ENCODE data around the gene SSBP3.
"Not testable (repeated sequence)": the region's sequence is repeated elsewhere in the genome, so short reads cannot be mapped to it uniquely, and the experiment has no call there.

SSBP3 gene

GRCh38 chr1:54391450-54392209, 14.6 kb downstream of the SSBP3 start:
- no peak for DNase-seq

- DNase-seq = no peak
Measured at GRCh38 chr1:54390655-54391054, 15.5 kb downstream of the SSBP3 start.

- not testable (repeated sequence) for DNase-seq
Measured at GRCh38 chr1:54389608-54390007, 16.6 kb downstream of the SSBP3 start.

DNA sequence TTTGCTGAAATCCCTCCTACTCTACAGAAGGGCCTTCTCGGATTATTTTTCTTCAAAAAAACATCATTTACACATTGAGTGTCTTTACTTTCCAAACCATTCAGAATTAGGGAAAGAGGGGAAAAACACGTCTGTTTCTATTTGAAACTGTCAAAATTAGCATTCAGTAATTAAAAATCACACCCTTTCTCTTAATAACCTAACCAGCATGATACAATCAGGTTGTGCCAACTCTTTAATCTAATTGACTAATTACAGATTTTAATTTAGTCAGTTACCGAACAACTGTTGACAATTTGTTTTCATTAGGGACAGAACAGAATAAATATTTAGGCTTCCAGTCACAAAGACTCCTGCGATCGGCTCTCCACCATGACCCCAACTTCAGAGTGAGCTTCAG, 18.8 kb downstream of the SSBP3 start:
- DNase-seq = no peak

GRCh38 chr1:54385727-54386022, 20.5 kb downstream of the SSBP3 start:
- no peak for DNase-seq

GRCh38 chr1:54384918-54385726, 21.1 kb downstream of the SSBP3 start:
- DNase-seq = no peak

- DNase-seq = no peak
Measured at GRCh38 chr1:54384471-54384870, 21.7 kb downstream of the SSBP3 start.

DNA sequence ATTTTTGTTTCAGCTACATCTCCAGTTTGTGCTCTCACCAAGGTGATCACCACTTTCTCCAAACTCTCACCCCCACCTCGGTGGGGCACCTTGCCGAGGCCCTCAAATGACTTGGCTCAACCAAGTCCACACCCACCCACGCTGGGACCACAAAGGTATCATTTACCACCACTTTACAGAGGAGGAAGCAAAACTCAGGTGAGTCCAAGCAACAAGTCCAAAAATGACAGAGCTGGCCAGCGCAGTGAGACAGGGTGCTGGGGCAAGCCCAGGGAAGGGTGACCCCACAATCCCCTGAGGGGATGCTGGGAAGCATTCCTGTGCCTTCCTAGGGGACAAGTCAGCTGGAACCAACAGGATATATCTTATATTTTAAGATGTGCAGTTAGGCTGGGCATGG, 24.7 kb downstream of the SSBP3 start:
- DNase-seq = no peak

DNA sequence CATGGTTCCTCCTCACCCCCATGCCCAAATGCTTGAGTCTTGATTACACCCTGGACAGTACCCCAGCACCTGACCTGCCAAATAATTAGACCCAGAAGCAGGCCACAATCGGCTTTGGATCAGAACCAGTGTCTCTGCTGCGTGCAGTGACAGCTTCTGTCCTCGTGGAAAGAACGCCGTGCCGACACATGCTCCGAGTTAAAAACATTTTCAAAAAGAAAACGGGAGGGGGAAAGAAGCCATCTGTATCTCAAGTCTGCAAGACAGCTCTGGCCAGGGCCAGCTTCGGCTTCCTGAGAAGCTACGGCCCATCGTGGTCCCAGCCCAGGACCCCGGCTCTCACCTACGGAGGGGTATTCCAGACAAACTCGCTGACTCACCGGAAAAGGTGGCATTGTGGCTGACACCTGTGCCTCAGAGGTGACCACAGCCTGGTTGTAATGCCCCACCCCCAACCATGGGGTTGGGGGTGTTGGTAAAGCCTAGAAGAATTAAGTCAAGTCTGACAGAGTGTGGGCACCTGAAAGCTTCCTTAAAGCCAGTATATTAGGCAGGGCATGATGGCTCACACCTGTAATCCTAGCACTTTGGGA, 25.8 kb downstream of the SSBP3 start:
- no peak for DNase-seq

DNA sequence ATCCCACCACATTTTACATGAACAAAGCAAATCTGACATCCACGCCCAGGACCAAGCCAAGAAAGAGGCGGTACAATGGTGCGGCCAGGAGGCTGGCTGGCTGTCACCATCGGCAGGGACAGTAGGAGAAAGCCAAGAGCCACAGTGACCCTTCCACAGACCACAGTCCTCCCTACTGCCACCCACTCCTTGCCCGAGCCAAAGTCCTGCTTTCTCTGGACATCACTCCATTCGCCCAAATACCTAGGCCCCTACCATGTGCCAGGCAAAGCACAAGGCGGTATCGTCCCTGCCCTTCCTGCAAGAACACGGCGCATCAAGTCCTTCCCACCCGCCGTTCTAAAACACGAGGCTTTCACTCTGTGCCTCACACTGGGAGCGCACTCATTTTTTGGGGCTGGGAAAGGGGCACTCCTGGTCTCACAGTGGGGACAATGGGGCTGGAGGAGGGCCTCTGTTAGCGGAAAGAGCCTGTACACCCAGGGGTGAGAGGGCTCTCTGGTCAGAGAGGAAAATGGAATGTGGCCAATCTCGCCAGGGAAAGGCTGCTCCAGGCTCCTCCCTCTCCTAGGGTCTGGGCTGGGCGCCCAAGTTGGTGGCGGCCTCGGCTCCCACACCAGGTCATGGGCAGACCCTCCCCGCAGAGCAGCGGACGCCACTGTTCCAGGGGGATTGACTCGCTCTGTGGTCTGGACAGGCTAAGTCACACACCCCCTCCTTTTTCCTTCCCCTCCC, 26.5 kb downstream of the SSBP3 start:
- no peak for DNase-seq

DNA sequence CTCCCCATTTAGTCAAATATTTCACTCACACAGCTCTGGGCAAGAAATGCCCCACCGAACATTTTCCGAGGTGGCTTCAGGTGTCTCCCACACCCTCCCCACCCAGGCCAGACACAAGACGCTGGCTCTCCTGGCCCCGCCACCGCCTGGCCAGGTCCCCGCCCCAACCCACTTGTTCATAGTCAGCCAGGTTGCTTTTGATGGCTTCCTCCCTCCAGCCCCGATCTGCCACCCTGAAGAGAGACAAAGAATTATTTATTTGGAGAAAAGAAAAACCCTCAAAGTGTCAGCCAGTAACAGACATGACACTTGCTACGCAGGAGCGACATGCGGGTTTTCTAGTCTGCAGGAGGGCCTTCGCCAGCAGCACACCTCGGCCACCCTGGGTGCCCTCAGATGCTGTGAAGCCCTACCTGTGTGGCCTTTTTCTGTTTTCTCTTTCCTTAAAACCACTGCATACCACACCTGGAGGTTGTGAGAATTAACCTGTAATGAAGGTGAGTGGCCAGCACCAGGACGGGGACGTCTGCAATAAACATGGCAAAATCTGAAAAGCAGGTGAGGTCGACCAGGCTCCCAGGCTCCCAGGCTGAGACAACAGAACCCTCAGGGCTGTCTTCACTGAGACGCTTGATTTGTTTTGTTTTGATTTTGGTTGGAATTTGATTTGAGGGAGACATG, 27.2 kb downstream of the SSBP3 start:
- DNase-seq = no peak

DNA sequence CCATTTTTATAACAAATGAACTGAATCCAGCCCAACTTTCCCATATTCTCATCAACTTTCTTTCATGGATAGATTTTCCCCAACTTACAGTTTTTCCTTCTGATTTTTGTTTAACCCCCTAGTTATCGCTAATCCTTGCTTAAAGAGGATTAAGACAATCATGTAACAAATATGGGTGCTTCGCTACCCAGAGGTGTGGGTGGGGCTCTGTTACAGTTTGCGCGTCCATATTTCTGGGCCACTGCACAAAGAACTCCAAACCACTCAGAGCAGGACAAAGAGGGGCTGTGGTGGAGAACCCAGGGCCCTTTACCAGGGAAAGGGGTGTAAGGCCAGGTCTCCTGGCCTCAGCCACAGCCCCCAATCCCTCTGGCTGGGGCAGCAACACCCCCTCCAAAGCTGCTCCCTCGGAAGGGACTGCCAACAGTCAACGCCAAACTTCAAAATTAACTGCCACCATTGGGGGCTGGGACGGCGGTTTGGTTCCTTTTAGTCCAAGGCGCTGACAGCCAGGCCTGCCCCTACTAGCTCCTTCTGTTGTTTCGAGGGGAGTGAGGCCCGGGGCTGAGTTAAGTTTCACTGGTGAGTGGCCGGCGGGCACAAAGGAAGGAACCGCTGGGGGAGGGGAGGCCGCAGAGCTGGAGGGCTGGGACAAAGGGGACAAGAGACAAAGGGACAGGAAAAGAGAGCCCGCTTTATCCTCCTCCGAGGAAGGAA, 27.9 kb downstream of the SSBP3 start:
- no peak for DNase-seq

- peak; percentile 36 for DNase-seq
Measured at GRCh38 chr1:54377040-54377691, 29.0 kb downstream of the SSBP3 start.

DNA sequence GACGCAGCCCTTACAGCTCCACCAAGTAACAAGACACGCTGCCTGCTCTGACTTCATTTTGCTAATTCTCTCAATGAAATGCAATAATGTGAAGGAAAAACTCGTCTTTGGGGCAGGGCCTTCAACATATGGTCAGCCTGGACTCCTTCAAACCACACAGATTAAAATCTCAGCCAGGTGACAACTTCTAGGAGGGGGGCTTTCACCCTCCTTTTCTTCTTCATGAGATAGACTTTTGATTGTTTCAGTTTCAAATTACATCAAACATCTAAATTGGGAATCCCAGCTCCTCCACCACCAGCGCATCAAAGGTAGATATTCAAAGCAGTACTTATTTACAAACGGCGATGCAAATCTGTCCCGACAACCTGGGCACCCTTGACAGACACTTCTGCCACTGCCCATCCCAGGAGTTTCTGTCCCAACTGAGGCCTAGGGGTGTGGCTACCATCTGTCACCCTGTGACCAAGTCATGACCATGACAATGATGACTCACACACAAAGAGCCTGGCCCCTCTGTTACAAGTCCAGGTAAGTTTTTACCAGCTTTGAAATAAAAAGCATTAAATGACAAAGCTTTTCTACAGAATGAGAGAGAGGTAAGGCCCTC, 29.7 kb downstream of the SSBP3 start:
- no peak for DNase-seq

DNA sequence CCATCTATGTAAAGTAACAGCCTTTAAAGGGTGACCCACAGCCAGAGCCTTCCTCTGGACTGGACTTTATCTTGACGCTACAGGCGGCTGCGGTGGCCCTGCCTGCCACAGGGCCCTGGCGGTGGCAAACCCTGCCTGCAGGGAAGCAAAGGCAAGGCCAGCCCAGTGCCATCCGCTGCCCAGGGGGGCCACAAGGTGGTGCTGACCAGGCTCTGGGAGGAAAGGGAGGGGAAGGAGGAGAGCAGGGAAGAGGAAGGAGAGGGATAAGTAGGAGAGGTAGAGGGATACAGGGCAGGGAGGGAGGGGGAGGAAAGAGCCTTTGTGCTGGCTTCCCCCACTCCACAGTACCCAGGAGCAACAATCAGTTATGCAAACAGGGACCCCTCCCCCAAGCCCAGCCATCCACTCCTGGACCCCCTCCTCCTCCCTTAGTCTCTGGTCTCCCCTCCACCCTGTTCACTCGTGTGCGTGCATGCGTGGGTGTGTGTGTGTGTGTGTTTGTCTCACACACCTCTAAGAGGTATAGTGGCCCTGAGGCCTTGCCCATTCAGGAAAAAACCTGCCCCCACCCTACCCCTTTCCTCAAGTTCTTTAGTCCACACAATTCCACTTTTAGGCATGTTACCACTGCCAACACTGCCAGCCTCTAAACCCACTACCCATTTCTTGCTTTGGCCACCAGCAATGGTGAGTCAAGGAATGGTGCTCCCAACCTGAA, 30.3 kb downstream of the SSBP3 start:
- DNase-seq = no peak

DNA sequence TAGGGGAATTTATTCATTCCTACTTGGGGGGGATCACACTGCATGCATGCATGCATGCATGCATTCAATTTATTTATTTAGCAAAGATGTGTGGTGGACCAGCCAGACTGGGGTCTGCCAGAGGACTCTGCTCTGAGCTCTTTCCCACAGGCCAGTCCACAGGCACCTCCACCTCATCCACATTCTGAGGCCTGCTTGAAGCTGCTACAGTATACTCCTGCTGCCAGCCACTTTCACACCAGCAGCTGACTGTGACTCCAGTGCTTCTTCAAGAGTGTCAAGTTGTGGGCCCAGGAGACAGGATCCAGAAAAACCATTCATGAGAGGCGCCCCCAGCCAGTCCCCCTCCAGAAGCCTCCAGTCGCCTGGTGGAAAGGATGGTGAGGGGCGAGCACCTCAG, 30.9 kb downstream of the SSBP3 start:
- DNase-seq = no peak

DNA sequence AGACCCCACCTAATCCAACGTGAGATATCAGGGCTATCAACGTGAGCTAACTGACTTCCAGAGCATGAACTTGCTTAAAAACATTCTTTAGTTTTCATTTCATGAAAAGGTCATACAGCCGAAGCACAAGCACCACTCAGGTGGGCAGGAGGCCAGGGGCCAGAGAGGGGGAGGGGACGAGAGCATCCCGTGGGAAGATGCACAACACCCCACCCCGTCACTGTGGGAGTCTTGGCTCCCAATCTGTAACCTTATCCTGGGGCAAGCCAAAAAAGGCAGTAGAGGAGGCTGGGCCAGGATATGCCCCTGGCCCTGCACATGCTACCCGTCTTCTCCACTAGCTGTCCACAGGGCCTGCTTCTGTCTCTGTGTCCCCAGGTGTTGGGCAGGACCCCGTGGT, 31.4 kb downstream of the SSBP3 start:
- no peak for DNase-seq

- no peak for DNase-seq
Measured at GRCh38 chr1:54372978-54373377, 33.2 kb downstream of the SSBP3 start.

GRCh38 chr1:54371942-54372275, 34.3 kb downstream of the SSBP3 start:
- no peak for DNase-seq
